H9 (cell line): Measurements from ENCODE around the gene SUFU. TPM values are rescaled to one million over a fixed set of nuclear protein-coding genes. Genes with fewer than 3 reads are reported as not detected.

Source experiments
- DNase-seq: peaks from one replicate; pipeline ENCODE4 v3.0.0-alpha.2; 2017
- H2AFZ ChIP-seq: one replicate; pipeline ENCODE4 v1.6.1; 2013; ENCODE audit warnings: mild to moderate bottlenecking, low read length, control low read depth, moderate library complexity
- H2AK5ac ChIP-seq: 2 replicates; pipeline ENCODE4 v1.6.1; 2013; ENCODE audit warnings: low read length, control low read depth, mixed read lengths; ENCODE audit not compliant: insufficient read length
- H2BK120ac ChIP-seq: one replicate; pipeline ENCODE4 v1.6.1; 2013; ENCODE audit warnings: low read depth, mild to moderate bottlenecking, low read length, control low read depth, inconsistent platforms; ENCODE audit not compliant: poor library complexity, severe bottlenecking
- H2BK12ac ChIP-seq: 2 replicates; pipeline ENCODE4 v1.6.1; 2013; ENCODE audit warnings: low read length, control low read depth, mixed read lengths, low read depth; ENCODE audit not compliant: insufficient read length
- H2BK15ac ChIP-seq: 2 replicates; pipeline ENCODE4 v1.6.1; 2013; ENCODE audit warnings: low read depth, low read length, control low read depth
- H2BK20ac ChIP-seq: one replicate; pipeline ENCODE4 v1.6.1; 2013; ENCODE audit warnings: low read depth, mild to moderate bottlenecking, low read length, control low read depth, inconsistent platforms; ENCODE audit not compliant: poor library complexity, severe bottlenecking
- H2BK5ac ChIP-seq: 2 replicates; pipeline ENCODE4 v1.6.1; 2013; ENCODE audit warnings: low read length, control low read depth, mixed read lengths; ENCODE audit not compliant: insufficient read length
- H3K14ac ChIP-seq: 2 replicates; pipeline ENCODE4 v1.6.1; 2013; ENCODE audit warnings: low read length, control low read depth; ENCODE audit not compliant: insufficient read depth
- H3K18ac ChIP-seq: 2 replicates; pipeline ENCODE4 v1.6.1; 2013; ENCODE audit warnings: low read depth, mild to moderate bottlenecking, mixed read lengths, low read length, control low read depth; ENCODE audit not compliant: insufficient read length
- H3K23ac ChIP-seq: 2 replicates; pipeline ENCODE4 v1.6.1; 2013; ENCODE audit warnings: low read length, control low read depth, mixed read lengths, low read depth; ENCODE audit not compliant: insufficient read length
- H3K23me2 ChIP-seq: 2 replicates; pipeline ENCODE4 v1.6.1; 2013; ENCODE audit warnings: low read depth, mild to moderate bottlenecking, mixed read lengths, low read length, control low read depth; ENCODE audit not compliant: insufficient read length, poor library complexity, severe bottlenecking
- H3K27ac ChIP-seq: 2 replicates; pipeline ENCODE4 v1.5.1; 2013; ENCODE audit warnings: low read length, control low read depth, mixed read lengths, low read depth; ENCODE audit not compliant: insufficient read length
- H3K27me3 ChIP-seq: 2 replicates; pipeline ENCODE4 v1.6.1; 2013; ENCODE audit warnings: low read length, control low read depth, inconsistent platforms; ENCODE audit not compliant: insufficient read depth
- H3K4ac ChIP-seq: 2 replicates; pipeline ENCODE4 v1.6.1; 2013; ENCODE audit warnings: low read depth, mild to moderate bottlenecking, control low read depth, inconsistent platforms, low read length, moderate library complexity
- H3K4me1 ChIP-seq: 2 replicates; pipeline ENCODE4 v1.6.1; 2013; ENCODE audit warnings: low read length, control low read depth, inconsistent platforms; ENCODE audit not compliant: insufficient read depth
- H3K4me2 ChIP-seq: 2 replicates; pipeline ENCODE4 v1.6.1; 2013; ENCODE audit warnings: low read length, control low read depth, mixed read lengths; ENCODE audit not compliant: insufficient read length, insufficient read depth
- H3K56ac ChIP-seq: 2 replicates; pipeline ENCODE4 v1.6.1; 2013; ENCODE audit warnings: low read depth, mild to moderate bottlenecking, mixed read lengths, low read length, control low read depth; ENCODE audit not compliant: insufficient read length
- H3K79me1 ChIP-seq: 2 replicates; pipeline ENCODE4 v1.6.1; 2013; ENCODE audit warnings: low read depth, mild to moderate bottlenecking, moderate library complexity, low read length, control low read depth, inconsistent platforms; ENCODE audit not compliant: insufficient read depth, poor library complexity, severe bottlenecking
- H3K79me2 ChIP-seq: 2 replicates; pipeline ENCODE4 v1.6.1; 2013; ENCODE audit warnings: low read length, control low read depth, inconsistent platforms; ENCODE audit not compliant: insufficient read depth
- H3K9ac ChIP-seq: 2 replicates; pipeline ENCODE4 v1.6.1; 2013; ENCODE audit warnings: low read length, control low read depth, mixed read lengths; ENCODE audit not compliant: insufficient read length; ENCODE audit errors: extremely low read depth
- H3K9me3 ChIP-seq: one replicate; pipeline ENCODE4 v1.6.1; 2013; ENCODE audit warnings: low read depth, low read length, inconsistent platforms; ENCODE audit not compliant: control insufficient read depth
- H3T11ph ChIP-seq: one replicate; pipeline ENCODE4 v1.6.1; 2013; ENCODE audit warnings: mild to moderate bottlenecking, low read length, control low read depth, inconsistent platforms
- H4K20me1 ChIP-seq: one replicate; pipeline ENCODE4 v1.6.1; 2013; ENCODE audit not compliant: control insufficient read depth, insufficient read length, insufficient read depth
- H4K5ac ChIP-seq: 2 replicates; pipeline ENCODE4 v1.6.1; 2013; ENCODE audit warnings: low read depth, mild to moderate bottlenecking, mixed read lengths, low read length, control low read depth; ENCODE audit not compliant: insufficient read length
- H4K8ac ChIP-seq: replicated peaks from 2 replicates; pipeline ENCODE4 v1.6.1; 2013; ENCODE audit warnings: low read length, control low read depth, mixed read lengths, low read depth; ENCODE audit not compliant: insufficient read length
- H4K91ac ChIP-seq: 2 replicates; pipeline ENCODE4 v1.6.1; 2013; ENCODE audit warnings: low read depth, mild to moderate bottlenecking, moderate library complexity, mixed read lengths, low read length, control low read depth; ENCODE audit not compliant: insufficient read length
- H3K27ac Mint-ChIP-seq, 3 experiments: 2 replicates in 2 of 3; 3 replicates in 1 of 3; pipeline ENCODE4 v1.8.0; 2020 to 2021; ENCODE audit warnings: mixed read lengths in 3 of 3, mild to moderate bottlenecking in 1 of 3, moderate library complexity in 1 of 3
- H3K27me3 Mint-ChIP-seq: 2 replicates; pipeline ENCODE4 v1.8.0; 2021; ENCODE audit warnings: low read depth, mild to moderate bottlenecking, moderate library complexity, mixed read lengths
- H3K36me3 Mint-ChIP-seq, 3 experiments: 2 replicates in 2 of 3; 3 replicates in 1 of 3; pipeline ENCODE4 v1.8.0; 2020 to 2021; ENCODE audit warnings: low read depth in 3 of 3, mixed read lengths in 3 of 3; ENCODE audit not compliant: insufficient read depth in 1 of 3
- H3K4me1 Mint-ChIP-seq, 2 experiments: 2 replicates each; pipeline ENCODE4 v1.8.0; 2020; ENCODE audit warnings: mixed read lengths in 2 of 2
- H3K4me3 Mint-ChIP-seq, 2 experiments: 2 replicates in 1 of 2; 3 replicates in 1 of 2; pipeline ENCODE4 v1.8.0; 2020 to 2021; ENCODE audit warnings: mild to moderate bottlenecking in 2 of 2, mixed read lengths in 2 of 2, moderate library complexity in 1 of 2
- H3K9me3 Mint-ChIP-seq, 2 experiments: 2 replicates in 1 of 2; 3 replicates in 1 of 2; pipeline ENCODE4 v1.8.0; 2020; ENCODE audit warnings: mild to moderate bottlenecking in 2 of 2, mixed read lengths in 2 of 2, moderate library complexity in 1 of 2
- CTCF ChIP-seq: fragments of 200-600 bp; sonication (generic); conservative IDR thresholded peaks from 3 replicates; pipeline ENCODE4 v1.8.0; 2021; ENCODE audit warnings: antibody characterized with exemption, mild to moderate bottlenecking
- WGBS: extraction: QIAGEN DNeasy Blood & Tissue Kit; methylation state at CpG from one replicate; pipeline ENCODE4 v1.1.7; 2013; ENCODE audit warnings: missing lambda C conversion rate, low lambda C conversion rate, mixed read lengths; ENCODE audit not compliant: insufficient read length; ENCODE audit errors: extremely low coverage; 5-methylcytosine and 5-hydroxymethylcytosine counted together
- total RNA-seq: library from RNA; stranded (reverse); gene quantifications from 2 replicates; pipeline ENCODE4 v1.2.1, GENCODE V29; 2021

The SUFU gene
- total RNA-seq, 1 experiment from 2014 or later = 9.5 TPM

DNA sequence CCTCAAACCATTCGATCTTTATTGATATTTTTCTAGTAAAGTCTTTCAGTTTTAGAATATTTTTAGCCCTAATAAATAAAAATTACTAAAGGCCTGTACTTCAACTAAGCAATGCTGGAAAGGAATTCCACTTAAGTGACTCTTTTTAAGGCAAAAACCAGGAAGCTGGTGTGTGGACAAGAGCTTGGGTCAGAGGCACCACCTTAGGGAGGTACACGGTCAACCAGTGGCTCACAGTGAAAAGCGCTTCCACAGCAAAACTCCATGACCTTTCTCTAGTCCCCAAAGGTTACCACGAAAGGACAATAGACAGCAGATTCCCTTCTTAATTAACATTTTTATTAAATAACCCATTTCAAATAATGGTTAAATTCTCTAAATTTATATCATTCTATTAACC, 179.2 kb downstream of the SUFU start:
- Histone ChIP-seq H2AFZ (no peak overlapping the region), H2BK5ac (no peak overlapping the region), H2BK12ac (no peak overlapping the region), H2BK20ac (no peak overlapping the region), H3K9me3 (no peaks in the 10 kb centered on the region), H3K27me3 (no peaks in the 10 kb centered on the region), H4K91ac (no peak overlapping the region), H3K56ac (no peak overlapping the region), H4K5ac (no peak overlapping the region), H3K23ac (no peak overlapping the region), H3K27ac (no peak overlapping the region), H3K79me2 (no peaks in the 10 kb centered on the region), H2BK15ac (no peak overlapping the region), H3K18ac (no peak overlapping the region), H3T11ph (no peak overlapping the region), H3K4me1 (no peaks in the 10 kb centered on the region; the same call in 1 of the 2 replicates), H3K23me2 (no peaks in the 10 kb centered on the region), H3K9ac (no peak overlapping the region), H3K14ac (no peak overlapping the region), H3K79me1 (no peaks in the 10 kb centered on the region), H2AK5ac (no peak overlapping the region), H4K8ac (no peak overlapping the region), H2BK120ac (no peak overlapping the region), H3K4me2 (no peak overlapping the region), H4K20me1 (no peaks in the 10 kb centered on the region), H3K4ac (no peak overlapping the region)
- DNase-seq = no peak
- Mint-ChIP-seq H3K27me3 (no peaks in the 10 kb centered on the region), H3K36me3 (peaks cover 16 to 45% (median 34%) of the 10 kb centered on the region in 3 experiments; a peak in 6 of 7 replicates), H3K4me1 (peaks cover 16 to 22% of the 10 kb centered on the region in 2 experiments), H3K27ac (no peak overlapping the region), H3K9me3 (no peaks in the 10 kb centered on the region), H3K4me3 (no peak overlapping the region)
- WGBS = no CpG with 5 or more reads among the region's 4 CpGs
- TF ChIP-seq CTCF = no peak

Other genes with a start within 250 kb of the SUFU start
- gene NFKB2, start 108.3 kb upstream of the SUFU start, total RNA-seq = 21.0 and 23.7 TPM in 2 replicates
- 3.4 and 3.6 TPM in 2 replicates for gene PSD, start 85.2 kb upstream of the SUFU start, total RNA-seq
- 8.4 and 9.1 TPM in 2 replicates for gene FBXL15, start 83.1 kb upstream of the SUFU start, total RNA-seq
- 41.2 and 43.0 TPM in 2 replicates for gene CUEDC2, start 71.4 kb upstream of the SUFU start, total RNA-seq
- not detected in 2 replicates for gene C10orf95, start 52.4 kb upstream of the SUFU start, total RNA-seq
- gene ACTR1A, start 1.3 kb upstream of the SUFU start, total RNA-seq = 82.1 and 84.2 TPM in 2 replicates
- 37.0 and 40.6 TPM in 2 replicates for gene TRIM8, start 140.5 kb downstream of the SUFU start, total RNA-seq
- 16.5 and 16.9 TPM in 2 replicates for gene ARL3, start 210.4 kb downstream of the SUFU start, total RNA-seq
- 32.7 and 34.7 TPM in 2 replicates for gene SFXN2, start 210.7 kb downstream of the SUFU start, total RNA-seq
- 23.8 and 24.5 TPM in 2 replicates for gene WBP1L, start 240.0 kb downstream of the SUFU start, total RNA-seq